Ramos (cell line): ENCODE measurements around the gene HOMEZ.
"Not testable (repeated sequence)": the region's sequence is repeated elsewhere in the genome, so short reads cannot be mapped to it uniquely, and the experiment has no call there.

Experiments used
- in situ Hi-C: fragments of 300-500 bp; cut with MboI; formaldehyde crosslinking; loops from one replicate; pipeline ENCODE4 v1.14.3; 2022; ENCODE audit warnings: low sequenced_read_pairs; ENCODE audit not compliant: unreplicated experiment

HOMEZ gene

GRCh38 chr14:23237772-23238594, 47.9 kb downstream of the HOMEZ start, which contains the start of gene RNF212B:
TSS of gene RNF212B (plus strand) at chr14:23237936. CDS start at chr14:23240346, 2,410 bp downstream.
- in situ Hi-C loops, result no loop called here

- in situ Hi-C loops, result not testable (repeated sequence)
Measured at GRCh38 chr14:23232241-23232808, 53.6 kb downstream of the HOMEZ start.

- in situ Hi-C loops, result no loop called here
Measured at GRCh38 chr14:23228812-23229211, 57.1 kb downstream of the HOMEZ start.

GRCh38 chr14:23227566-23227965, 58.4 kb downstream of the HOMEZ start:
- in situ Hi-C loops, result no loop called here

- in situ Hi-C loops, result not testable (repeated sequence)
Measured at GRCh38 chr14:23224958-23225357, 61.0 kb downstream of the HOMEZ start.
